Left lung (tissue), 10 donors: Measurements from ENCODE around the gene RPS6KA2. TPM values are rescaled to one million over a fixed set of nuclear protein-coding genes. Genes with fewer than 3 reads are reported as not detected.

Experiments used
- ATAC-seq: fragments of 200-7000 bp; cut with Tn5 transposase; one replicate; pipeline ENCODE4 v1.9.1; 2020; ENCODE audit warnings: moderate library complexity
- DNase-seq, 4 donors: peaks; one replicate each; pipeline ENCODE4 v3.0.0-alpha.2; 2013 to 2020
- H3K27ac ChIP-seq, 2 donors: fragments of 200-600 bp; sonication (generic) in 1 of 2; one replicate each; pipeline versions ENCODE4 v1.5.0 to v1.8.0; 2020 to 2021
- H3K27me3 ChIP-seq, 2 donors: fragments of 200-600 bp; sonication (generic) in 1 of 2; one replicate each; pipeline versions ENCODE4 v1.5.0 to v1.8.0; 2020 to 2021
- H3K36me3 ChIP-seq, 2 donors: fragments of 200-600 bp; sonication (generic) in 1 of 2; one replicate each; pipeline versions ENCODE4 v1.5.0 to v1.8.0; 2020 to 2021
- H3K4me1 ChIP-seq, 2 donors: fragments of 200-600 bp; one replicate each; pipeline ENCODE4 v1.8.0; 2021
- H3K4me3 ChIP-seq, 2 donors: fragments of 200-600 bp; sonication (generic) in 1 of 2; one replicate each; pipeline versions ENCODE4 v1.5.0 to v1.8.0; 2020 to 2021; ENCODE audit warnings: mild to moderate bottlenecking in 1 of 2
- H3K9me3 ChIP-seq, 2 donors: fragments of 200-600 bp; sonication (generic) in 1 of 2; one replicate each; pipeline versions ENCODE4 v1.5.0 to v1.8.0; 2020 to 2021
- CTCF ChIP-seq, 2 donors: fragments of 200-600 bp; sonication (generic) in 1 of 2; IDR thresholded peaks; one replicate each; pipeline versions ENCODE4 v1.5.0 to v1.8.0; 2021; ENCODE audit warnings: antibody characterized with exemption in 2 of 2
- intact Hi-C, 2 donors: fragments of 100-400 bp; cut with DNase I; formaldehyde crosslinking; loops; one replicate each; pipeline versions ENCODE4 v1.11.2 to v1.14.2; 2022
- polyA plus RNA-seq, 6 donors: library from polyadenylated mRNA; unstranded; fragments of 120-200 nt; gene quantifications; one replicate each; pipeline ENCODE4 v1.2.1, GENCODE V29; 2013; ENCODE audit not compliant: insufficient read length in 6 of 6
- total RNA-seq, 2 donors: library from RNA; stranded (reverse); fragmentation: NEBNext Ultra II Directional; extraction: Animal tissue kit (Norgen Biotek cat#: 25700); gene quantifications; one replicate each; pipeline ENCODE4 v1.2.1, GENCODE V29; 2021
- donor health status: DM: no; HTN: yes; CAD: no.
- donor health status: DM: no; HTN: no; CAD: no.

RPS6KA2 gene
- total and polyA plus RNA-seq, 8 donors, result 42.0 to 160 (median 48.0) TPM

GRCh38 chr6:166433096-166433495 lies 194.0 kb downstream of the RPS6KA2 start:
- TF ChIP-seq CTCF (IDR thresholded peaks at IDR 0.05), result no peak
- DNase-seq (no peak), ATAC-seq (no peak)
- Histone ChIP-seq H3K4me1 (peaks cover 0 to 9% of the 10 kb centered on the region in 2 donors), H3K4me3 (no peak overlapping the region), H3K27me3 (no peaks in the 10 kb centered on the region), H3K9me3 (no peaks in the 10 kb centered on the region), H3K36me3 (peaks cover 0 to 83% of the 10 kb centered on the region in 2 donors), H3K27ac (no peak overlapping the region)
- intact Hi-C loops, result no loop called here

- Histone ChIP-seq H3K4me3 (no peak overlapping the region), H3K4me1 (peaks cover 0 to 4% of the 10 kb centered on the region in 2 donors), H3K27me3 (no peaks in the 10 kb centered on the region), H3K9me3 (no peaks in the 10 kb centered on the region), H3K27ac (no peak overlapping the region), H3K36me3 (peaks cover 0 to 58% of the 10 kb centered on the region in 2 donors)
- intact Hi-C loops, result no loop called here
- TF ChIP-seq CTCF (IDR thresholded peaks at IDR 0.05), result no peak
- ATAC-seq, result no peak
- no peak for DNase-seq
Observed at GRCh38 chr6:166430269-166430668, 196.8 kb downstream of the RPS6KA2 start.

- Histone ChIP-seq H3K27me3 (no peaks in the 10 kb centered on the region), H3K36me3 (peaks cover 0 to 64% of the 10 kb centered on the region in 2 donors), H3K4me3 (no peak overlapping the region), H3K9me3 (no peaks in the 10 kb centered on the region), H3K4me1 (no peaks in the 10 kb centered on the region), H3K27ac (no peak overlapping the region)
- DNase-seq (no peak), ATAC-seq (no peak)
- intact Hi-C loops, result no loop called here
- no peak for TF ChIP-seq CTCF (IDR thresholded peaks at IDR 0.05)
Observed at GRCh38 chr6:166424431-166424830, 202.6 kb downstream of the RPS6KA2 start.

- Histone ChIP-seq H3K9me3 (no peaks in the 10 kb centered on the region), H3K27ac (no peak overlapping the region), H3K27me3 (no peaks in the 10 kb centered on the region), H3K36me3 (peaks cover 0 to 64% of the 10 kb centered on the region in 2 donors), H3K4me3 (no peak overlapping the region), H3K4me1 (no peaks in the 10 kb centered on the region)
- ATAC-seq (no peak), DNase-seq (no peak)
- intact Hi-C loops, result no loop called here
- no peak for TF ChIP-seq CTCF (IDR thresholded peaks at IDR 0.05)
Observed at GRCh38 chr6:166423781-166424180, 203.3 kb downstream of the RPS6KA2 start.

- no peaks in the 10 kb centered on the region for H3K27me3 ChIP-seq
- ATAC-seq, result no peak
- TF ChIP-seq CTCF (IDR thresholded peaks at IDR 0.05), result no peak
- peaks cover 0 to 70% of the 10 kb centered on the region in 2 donors for H3K36me3 ChIP-seq
- DNase-seq, result no peak
- H3K4me3 ChIP-seq, result no peak overlapping the region
- intact Hi-C loops, result no loop called here
- H3K9me3 ChIP-seq, result no peaks in the 10 kb centered on the region
- no peak overlapping the region for H3K27ac ChIP-seq
- no peaks in the 10 kb centered on the region for H3K4me1 ChIP-seq
Observed at GRCh38 chr6:166423051-166423745, 203.9 kb downstream of the RPS6KA2 start.
